MM.1S (cell line): ENCODE data around the gene ZEB2.

Source experiments
- EZH2 ChIP-seq: fragments of 300-600 bp; sonication (generic); optimal IDR thresholded peaks from 2 replicates; pipeline ENCODE3; 2017; ENCODE audit warnings: low read depth, mild to moderate bottlenecking, antibody characterized with exemption, low read length, mixed read lengths
- TF ChIP-seq, protein P1 (sequence below): fragments of 300-600 bp; sonication (generic); IDR thresholded peaks from 2 replicates; pipeline ENCODE4 v1.5.1; 2016; ENCODE audit warnings: antibody characterized with exemption, low read length, mixed read lengths

DNA sequence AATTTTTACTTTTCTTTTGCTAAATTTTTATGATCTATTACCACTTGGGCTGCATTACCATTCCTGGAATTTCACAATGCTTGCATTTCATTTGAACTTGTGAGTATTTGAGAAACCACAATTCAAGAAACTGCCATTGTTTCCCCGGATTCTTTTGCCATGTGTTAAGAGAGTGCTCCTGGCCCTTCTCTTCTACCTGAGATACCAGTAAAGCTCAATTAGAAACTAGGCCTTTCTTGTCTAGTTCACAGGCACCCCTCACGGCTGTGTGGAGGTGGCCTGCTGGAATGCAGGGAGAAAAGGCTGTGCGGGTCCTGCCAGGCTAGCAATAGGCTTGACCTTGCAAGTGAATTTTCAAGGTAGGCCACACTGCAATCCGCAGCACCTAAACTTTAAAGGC, 40.8 kb downstream of the ZEB2 start:
- no peak for TF ChIP-seq EZH2
- TF ChIP-seq, protein P1, sequence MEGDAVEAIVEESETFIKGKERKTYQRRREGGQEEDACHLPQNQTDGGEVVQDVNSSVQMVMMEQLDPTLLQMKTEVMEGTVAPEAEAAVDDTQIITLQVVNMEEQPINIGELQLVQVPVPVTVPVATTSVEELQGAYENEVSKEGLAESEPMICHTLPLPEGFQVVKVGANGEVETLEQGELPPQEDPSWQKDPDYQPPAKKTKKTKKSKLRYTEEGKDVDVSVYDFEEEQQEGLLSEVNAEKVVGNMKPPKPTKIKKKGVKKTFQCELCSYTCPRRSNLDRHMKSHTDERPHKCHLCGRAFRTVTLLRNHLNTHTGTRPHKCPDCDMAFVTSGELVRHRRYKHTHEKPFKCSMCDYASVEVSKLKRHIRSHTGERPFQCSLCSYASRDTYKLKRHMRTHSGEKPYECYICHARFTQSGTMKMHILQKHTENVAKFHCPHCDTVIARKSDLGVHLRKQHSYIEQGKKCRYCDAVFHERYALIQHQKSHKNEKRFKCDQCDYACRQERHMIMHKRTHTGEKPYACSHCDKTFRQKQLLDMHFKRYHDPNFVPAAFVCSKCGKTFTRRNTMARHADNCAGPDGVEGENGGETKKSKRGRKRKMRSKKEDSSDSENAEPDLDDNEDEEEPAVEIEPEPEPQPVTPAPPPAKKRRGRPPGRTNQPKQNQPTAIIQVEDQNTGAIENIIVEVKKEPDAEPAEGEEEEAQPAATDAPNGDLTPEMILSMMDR, result no peak
